Testis (tissue), 3 donors: ENCODE results near the gene MUC5AC. TPM values are rescaled to one million over a fixed set of nuclear protein-coding genes. Genes with fewer than 3 reads are reported as not detected.
A peak's percentile ranks its signal among the peaks of the same experiment; 100 is the strongest.

ENCODE experiments used
- DNase-seq: peaks from one replicate; pipeline ENCODE4 v3.0.0-alpha.2; 2019
- H3K27ac ChIP-seq, 2 donors: fragments of 200-600 bp; sonication (generic); one replicate each; pipeline ENCODE4 v1.5.1; 2019
- H3K27me3 ChIP-seq: fragments of 200-600 bp; sonication (generic); one replicate; pipeline ENCODE4 v1.5.1; 2019
- H3K36me3 ChIP-seq: fragments of 200-600 bp; sonication (generic); one replicate; pipeline ENCODE4 v1.5.1; 2017; ENCODE audit warnings: low read depth; ENCODE audit errors: missing control alignments
- H3K4me1 ChIP-seq: fragments of 200-600 bp; sonication (generic); one replicate; pipeline ENCODE4 v1.5.1; 2019
- H3K4me3 ChIP-seq, 2 donors: fragments of 200-600 bp; sonication (generic); one replicate each; pipeline ENCODE4 v1.5.1; 2017 to 2019
- H3K9me3 ChIP-seq: fragments of 200-600 bp; sonication (generic); one replicate; pipeline ENCODE4 v1.5.1; 2017
- POLR2A ChIP-seq: fragments of 450-650 bp; IDR thresholded peaks from one replicate; pipeline ENCODE4 v1.6.1; 2017; ENCODE audit warnings: antibody characterized with exemption, mild to moderate bottlenecking, moderate library complexity
- WGBS, 2 donors: methylation state at CpG; one replicate each; pipeline ENCODE4 v1.1.5; 2018; 5-methylcytosine and 5-hydroxymethylcytosine counted together
- intact Hi-C: fragments of 100-400 bp; cut with DNase I; formaldehyde crosslinking; loops from one replicate; pipeline ENCODE4 v1.15.1; 2023; ENCODE audit warnings: low total_unique reads
- polyA plus RNA-seq: library from polyadenylated mRNA; stranded (reverse); fragments of 350-450 nt; fragmentation: Illumina TruSeq; extraction: RNeasy Lipid Tissue Mini Kit (QIAGEN cat#74804); gene quantifications from one replicate; pipeline ENCODE4 v1.2.3, GENCODE V29; 2014; ENCODE audit warnings: low read depth, low replicate concordance; ENCODE audit not compliant: insufficient read depth
- total RNA-seq, 2 donors: library from RNA; depleted of rRNA; stranded (reverse); fragments of >200 nt; gene quantifications; one replicate each; pipeline ENCODE4 v1.2.3, GENCODE V29; 2016
- TF ChIP-seq, protein P1 (sequence below), 3 experiments: fragments of 450-650 bp in 2 of 3; fragments of 200-600 bp in 1 of 3; sonication (generic) in 1 of 3; IDR thresholded peaks; one replicate each; pipeline ENCODE4 v1.5.1; 2016 to 2019; ENCODE audit warnings: antibody characterized with exemption in 3 of 3, mild to moderate bottlenecking in 2 of 3, moderate library complexity in 1 of 3

Gene MUC5AC
- total and polyA plus RNA-seq, 3 donors from 2014 or later, result 0.31 to 0.62 (median 0.32) TPM

DNA sequence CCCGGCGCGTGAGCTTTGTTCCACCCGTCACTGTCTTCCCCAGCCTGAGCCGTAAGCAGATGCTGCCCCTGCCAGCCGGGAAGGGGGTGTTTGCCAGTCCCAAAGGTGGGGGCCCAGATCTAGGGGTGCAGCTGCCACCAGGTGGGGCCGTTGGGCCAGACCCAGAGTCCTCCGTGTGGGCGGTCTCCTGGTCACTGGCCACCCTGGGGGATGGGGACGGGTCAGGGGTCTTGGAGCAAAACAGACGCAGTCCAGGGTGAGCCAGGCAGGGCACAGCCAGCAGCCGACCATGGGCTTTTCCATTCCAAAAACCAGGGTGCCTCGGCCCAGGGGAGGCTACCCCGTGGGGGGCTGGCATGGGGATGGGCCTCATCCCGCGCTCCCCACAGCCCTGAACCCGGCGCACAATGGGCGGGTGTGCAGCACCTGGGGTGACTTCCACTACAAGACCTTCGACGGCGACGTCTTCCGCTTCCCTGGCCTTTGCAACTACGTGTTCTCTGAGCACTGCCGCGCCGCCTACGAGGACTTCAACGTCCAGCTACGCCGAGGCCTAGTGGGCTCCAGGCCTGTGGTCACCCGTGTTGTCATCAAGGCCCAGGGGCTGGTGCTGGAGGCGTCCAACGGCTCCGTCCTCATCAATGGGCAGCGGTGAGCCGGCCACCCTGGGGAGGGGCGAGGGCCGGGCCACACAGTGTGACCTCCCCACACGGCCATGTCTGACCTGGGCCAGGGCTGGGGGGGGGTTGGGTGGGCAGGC, 68.7 kb downstream of the MUC5AC start:
- Histone ChIP-seq H3K27ac (no peak overlapping the region), H3K4me3 (no peak overlapping the region), H3K9me3 (no peaks in the 10 kb centered on the region), H3K36me3 (no peaks in the 10 kb centered on the region), H3K27me3 (no peaks in the 10 kb centered on the region), H3K4me1 (peaks cover 9% of the 10 kb centered on the region)
- TF ChIP-seq, protein P1, sequence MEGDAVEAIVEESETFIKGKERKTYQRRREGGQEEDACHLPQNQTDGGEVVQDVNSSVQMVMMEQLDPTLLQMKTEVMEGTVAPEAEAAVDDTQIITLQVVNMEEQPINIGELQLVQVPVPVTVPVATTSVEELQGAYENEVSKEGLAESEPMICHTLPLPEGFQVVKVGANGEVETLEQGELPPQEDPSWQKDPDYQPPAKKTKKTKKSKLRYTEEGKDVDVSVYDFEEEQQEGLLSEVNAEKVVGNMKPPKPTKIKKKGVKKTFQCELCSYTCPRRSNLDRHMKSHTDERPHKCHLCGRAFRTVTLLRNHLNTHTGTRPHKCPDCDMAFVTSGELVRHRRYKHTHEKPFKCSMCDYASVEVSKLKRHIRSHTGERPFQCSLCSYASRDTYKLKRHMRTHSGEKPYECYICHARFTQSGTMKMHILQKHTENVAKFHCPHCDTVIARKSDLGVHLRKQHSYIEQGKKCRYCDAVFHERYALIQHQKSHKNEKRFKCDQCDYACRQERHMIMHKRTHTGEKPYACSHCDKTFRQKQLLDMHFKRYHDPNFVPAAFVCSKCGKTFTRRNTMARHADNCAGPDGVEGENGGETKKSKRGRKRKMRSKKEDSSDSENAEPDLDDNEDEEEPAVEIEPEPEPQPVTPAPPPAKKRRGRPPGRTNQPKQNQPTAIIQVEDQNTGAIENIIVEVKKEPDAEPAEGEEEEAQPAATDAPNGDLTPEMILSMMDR (IDR thresholded peaks at IDR 0.05), result no peak
- no peak for TF ChIP-seq POLR2A
- no peak for DNase-seq
- 82 to 83% methylated on average over 24 to 33 of the region's 41 CpGs for WGBS, 2 donors
- intact Hi-C loops, result no loop called here

DNA sequence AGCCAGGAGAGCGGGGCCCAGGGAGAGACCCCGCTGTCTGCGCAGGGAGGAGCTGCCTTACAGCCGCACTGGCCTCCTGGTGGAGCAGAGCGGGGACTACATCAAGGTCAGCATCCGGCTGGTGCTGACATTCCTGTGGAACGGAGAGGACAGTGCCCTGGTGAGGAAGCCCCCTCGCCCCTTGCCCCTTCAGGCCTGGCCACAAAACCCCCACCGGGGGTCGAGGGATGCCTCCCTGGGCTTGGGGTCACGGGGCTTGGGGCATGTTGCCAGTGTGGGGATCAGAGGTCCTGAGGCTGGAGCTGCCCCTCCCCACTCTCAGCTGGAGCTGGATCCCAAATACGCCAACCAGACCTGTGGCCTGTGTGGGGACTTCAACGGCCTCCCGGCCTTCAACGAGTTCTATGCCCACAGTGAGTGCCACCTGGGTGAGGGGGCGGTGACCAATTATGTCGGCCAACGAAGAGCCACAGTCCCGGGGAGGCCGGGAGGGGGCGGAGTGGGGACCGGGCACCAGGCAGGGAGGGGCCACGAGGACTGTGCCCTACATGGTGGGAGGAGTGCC, 69.3 kb downstream of the MUC5AC start:
- H3K36me3 ChIP-seq, result no peaks in the 10 kb centered on the region
- no peak overlapping the region for H3K27ac ChIP-seq
- H3K4me3 ChIP-seq, result no peak overlapping the region
- DNase-seq, result no peak
- 46% methylated on average over 19 of the region's 23 CpGs; no CpG with 5 or more reads in 1 of the 2 donors for WGBS, 2 donors
- peaks cover 9% of the 10 kb centered on the region for H3K4me1 ChIP-seq
- intact Hi-C loops, result no loop called here
- H3K9me3 ChIP-seq, result no peaks in the 10 kb centered on the region
- H3K27me3 ChIP-seq, result no peaks in the 10 kb centered on the region
- TF ChIP-seq POLR2A, result no peak
- TF ChIP-seq, protein P1 (IDR thresholded peaks at IDR 0.05), result peak in 1 of 3 experiments; percentile 15

DNA sequence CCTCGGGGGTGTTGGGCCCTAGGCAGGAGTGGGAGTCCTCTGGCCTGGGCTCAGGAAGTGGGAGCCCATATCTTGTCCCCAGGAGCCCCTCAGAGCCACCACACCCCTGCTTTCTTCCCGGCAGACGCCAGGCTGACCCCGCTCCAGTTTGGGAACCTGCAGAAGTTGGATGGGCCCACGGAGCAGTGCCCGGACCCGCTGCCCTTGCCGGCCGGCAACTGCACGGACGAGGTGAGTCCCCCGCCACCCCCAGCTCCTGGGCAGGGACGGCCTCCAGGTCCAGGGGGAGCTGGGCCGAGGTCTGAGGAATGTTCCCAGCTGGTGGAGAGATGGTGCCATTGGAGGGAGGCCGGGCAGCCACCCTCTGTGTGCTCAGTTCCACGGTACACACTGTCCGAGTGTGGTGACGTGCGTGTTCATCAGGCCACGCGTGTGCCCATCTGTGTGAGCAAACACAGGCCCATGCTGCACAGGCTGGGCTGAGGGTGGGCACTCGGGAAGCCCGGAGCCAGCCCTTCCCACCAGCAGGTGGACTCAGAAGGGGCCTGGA, 69.9 kb downstream of the MUC5AC start:
- Histone ChIP-seq H3K4me3 (no peak overlapping the region), H3K27me3 (no peaks in the 10 kb centered on the region), H3K36me3 (no peaks in the 10 kb centered on the region), H3K4me1 (peaks cover 7% of the 10 kb centered on the region), H3K27ac (no peak overlapping the region), H3K9me3 (no peaks in the 10 kb centered on the region)
- no peak for DNase-seq
- intact Hi-C loops, result no loop called here
- no peak for TF ChIP-seq POLR2A
- TF ChIP-seq, protein P1 (IDR thresholded peaks at IDR 0.05), result no peak
- 87% methylated on average over 21 of the region's 23 CpGs; no CpG with 5 or more reads in 1 of the 2 donors for WGBS, 2 donors

DNA sequence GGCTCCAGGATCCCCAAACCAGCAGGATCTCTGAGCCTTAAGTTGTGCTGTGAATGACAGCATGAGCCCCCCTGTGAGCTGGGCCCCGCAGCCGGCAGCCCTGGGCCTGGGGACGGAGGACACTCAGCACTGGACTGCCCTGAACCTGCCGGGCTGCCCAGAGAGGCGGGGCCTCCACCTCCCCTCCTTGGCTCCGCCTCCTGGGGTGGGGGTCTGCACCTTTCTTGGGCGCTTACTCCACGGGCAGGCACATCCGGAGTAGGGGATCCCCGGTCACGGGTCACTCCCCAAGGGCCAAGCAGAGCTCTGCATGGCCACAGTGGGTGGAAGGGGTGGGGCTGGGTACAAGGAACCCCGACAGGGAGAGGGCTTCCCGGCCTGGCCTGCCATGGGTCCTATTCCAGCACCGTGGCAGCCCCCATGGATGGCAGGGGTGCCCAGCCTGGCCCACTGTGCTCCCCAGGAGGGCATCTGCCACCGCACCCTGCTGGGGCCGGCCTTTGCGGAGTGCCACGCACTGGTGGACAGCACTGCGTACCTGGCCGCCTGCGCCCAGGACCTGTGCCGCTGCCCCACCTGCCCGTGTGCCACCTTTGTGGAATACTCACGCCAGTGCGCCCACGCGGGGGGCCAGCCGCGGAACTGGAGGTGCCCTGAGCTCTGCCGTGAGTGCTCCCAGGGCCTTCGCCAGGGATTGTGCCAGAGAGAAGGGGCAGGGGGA, 70.5 kb downstream of the MUC5AC start:
- intact Hi-C loops, result no loop called here
- no peak for DNase-seq
- TF ChIP-seq POLR2A, result no peak
- TF ChIP-seq, protein P1 (IDR thresholded peaks at IDR 0.05), result no peak
- no peak overlapping the region for H3K27ac ChIP-seq
- no peaks in the 10 kb centered on the region for H3K9me3 ChIP-seq
- H3K4me1 ChIP-seq, result peaks cover 5% of the 10 kb centered on the region
- H3K27me3 ChIP-seq, result no peaks in the 10 kb centered on the region
- no peak overlapping the region for H3K4me3 ChIP-seq
- no peaks in the 10 kb centered on the region for H3K36me3 ChIP-seq
- WGBS, 2 donors, result 63 to 86% methylated on average over 5 to 24 of the region's 31 CpGs
